ENCODE results near the gene GRID1.

GRCh38 chr10:86203162-86203905 is 163.3 kb downstream of the GRID1 start:
- TF ChIP-seq ZFHX2 (tag by site-specific recombination; conservative IDR thresholded peaks at IDR 0.05) (no peak), CTCF (tag by site-specific recombination; IDR thresholded peaks at IDR 0.05) (no peak)
